Esophagus squamous epithelium (tissue), 5 donors: Measurements from ENCODE around the gene CSTF2. TPM values are rescaled to one million over a fixed set of nuclear protein-coding genes. Genes with fewer than 3 reads are reported as not detected.
"Not testable (repeated sequence)": the region's sequence is repeated elsewhere in the genome, so short reads cannot be mapped to it uniquely, and the experiment has no call there.

Experiments used
- DNase-seq: peaks from one replicate; lab custom pipeline; 2025; lab: John Stamatoyannopoulos, UW
- H3K27ac ChIP-seq, 4 donors: fragments of 200-600 bp; sonication (generic); one replicate each; pipeline ENCODE4 v1.5.1; 2016 to 2019; ENCODE audit warnings: mild to moderate bottlenecking in 1 of 4
- H3K27me3 ChIP-seq, 4 donors: fragments of 200-600 bp; sonication (generic); 1 replicate in 3 of 4; 2 replicates in 1 of 4; pipeline versions ENCODE4 v1.5.1 to v1.6.0; 2017 to 2021; ENCODE audit warnings: antibody characterized with exemption in 1 of 4
- H3K36me3 ChIP-seq, 3 donors: fragments of 200-600 bp; sonication (generic); one replicate each; pipeline ENCODE4 v1.5.1; 2016 to 2019
- H3K4me1 ChIP-seq, 3 donors: fragments of 200-600 bp; sonication (generic); one replicate each; pipeline ENCODE4 v1.5.1; 2017 to 2019
- H3K4me3 ChIP-seq, 4 donors: fragments of 200-600 bp; sonication (generic); 1 replicate in 3 of 4; 2 replicates in 1 of 4; pipeline ENCODE4 v1.5.1; 2016 to 2019; ENCODE audit warnings: mild to moderate bottlenecking in 2 of 4, moderate library complexity in 1 of 4
- H3K9me3 ChIP-seq, 3 donors: fragments of 200-600 bp; sonication (generic); one replicate each; pipeline ENCODE4 v1.5.1; 2016 to 2019
- CTCF ChIP-seq, 6 experiments: fragments of 450-650 bp in 4 of 6; fragments of 200-600 bp in 2 of 6; sonication (generic) in 2 of 6; IDR thresholded peaks; one replicate each; pipeline ENCODE4 v1.5.1; 2016 to 2019; ENCODE audit warnings: antibody characterized with exemption in 6 of 6, mild to moderate bottlenecking in 4 of 6, moderate library complexity in 4 of 6
- POLR2A ChIP-seq, 4 donors: fragments of 450-650 bp; IDR thresholded peaks; one replicate each; pipeline ENCODE4 v1.6.1; 2017; ENCODE audit warnings: antibody characterized with exemption in 4 of 4, mild to moderate bottlenecking in 4 of 4, moderate library complexity in 3 of 4
- WGBS, 2 donors: methylation state at CpG; one replicate each; pipeline ENCODE4 v1.1.5; 2018; 5-methylcytosine and 5-hydroxymethylcytosine counted together
- intact Hi-C: fragments of 100-400 bp; cut with DNase I; formaldehyde crosslinking; loops from one replicate; pipeline ENCODE4 v1.15.0; 2022
- total RNA-seq, 4 donors: library from RNA; depleted of rRNA; stranded (reverse); fragments of >200 nt; gene quantifications; one replicate each; pipeline ENCODE4 v1.1.0, GENCODE V29; 2016
- donor health status: DM: yes; HTN: yes; CAD: no.

The CSTF2 gene
- total RNA-seq, 4 donors from 2014 or later: 19.3 to 34.8 (median 24.9) TPM

DNA sequence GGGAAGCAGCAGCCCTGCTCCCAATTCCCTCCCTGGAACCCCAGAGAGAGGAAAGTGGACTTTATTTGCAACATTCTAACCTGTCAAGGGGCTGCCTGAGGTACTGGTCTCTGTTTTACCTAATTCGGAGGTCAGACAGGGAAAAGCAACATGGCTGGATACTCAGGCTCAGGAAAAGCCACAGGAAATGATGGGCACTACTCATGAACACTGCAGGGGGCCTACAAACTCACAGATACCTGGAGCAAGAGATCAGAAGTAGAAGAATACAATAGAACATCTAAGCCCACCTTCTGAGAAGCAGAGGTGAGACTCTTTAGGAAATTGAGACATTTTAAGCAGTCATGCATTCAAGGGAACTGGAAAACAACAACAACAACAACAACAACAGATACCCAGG is 15.4 kb upstream of the CSTF2 start:
- no CpG with 5 or more reads among the region's 1 CpG for WGBS, 2 donors
- no peaks in the 10 kb centered on the region for H3K36me3 ChIP-seq
- TF ChIP-seq POLR2A (IDR thresholded peaks at IDR 0.05): no peak
- no peak for TF ChIP-seq CTCF (IDR thresholded peaks at IDR 0.05)
- no peak overlapping the region for H3K27ac ChIP-seq
- intact Hi-C loops: no loop called here
- no peak overlapping the region for H3K4me3 ChIP-seq
- H3K9me3 ChIP-seq: no peaks in the 10 kb centered on the region
- DNase-seq: no peak
- no peaks in the 10 kb centered on the region for H3K27me3 ChIP-seq
- H3K4me1 ChIP-seq: no peaks in the 10 kb centered on the region

- H3K27me3 ChIP-seq, H3K4me3 ChIP-seq, H3K9me3 ChIP-seq, H3K36me3 ChIP-seq, intact Hi-C loops, DNase-seq: not testable (repeated sequence)
- H3K4me1 ChIP-seq: peaks cover 0 to 16% (median 0%) of the 10 kb centered on the region in 3 donors
- 66 to 70% methylated on average over 5 to 7 of the region's 7 CpGs for WGBS, 2 donors
- peak overlapping the region in 3 of 4 donors; percentile 3 to 56 (median 42) for H3K27ac ChIP-seq
Observed at GRCh38 chrX:100808265-100808664, 11.9 kb upstream of the CSTF2 start.

GRCh38 chrX:100812216-100813158 is 7.7 kb upstream of the CSTF2 start:
- no peak for DNase-seq
- no peaks in the 10 kb centered on the region for H3K36me3 ChIP-seq
- peaks cover 0 to 16% (median 0%) of the 10 kb centered on the region in 3 donors for H3K4me1 ChIP-seq
- H3K4me3 ChIP-seq: no peak overlapping the region
- WGBS, 2 donors: 20 to 42% methylated on average over 1 to 8 of the region's 12 CpGs
- intact Hi-C loops: no loop called here
- H3K27ac ChIP-seq: peak overlapping the region; percentile 3 to 78 (median 51)
- no peak for TF ChIP-seq POLR2A (IDR thresholded peaks at IDR 0.05)
- no peak for TF ChIP-seq CTCF (IDR thresholded peaks at IDR 0.05)
- H3K9me3 ChIP-seq: no peaks in the 10 kb centered on the region
- peaks cover 0 to 7% (median 0%) of the 10 kb centered on the region in 4 donors for H3K27me3 ChIP-seq

DNA sequence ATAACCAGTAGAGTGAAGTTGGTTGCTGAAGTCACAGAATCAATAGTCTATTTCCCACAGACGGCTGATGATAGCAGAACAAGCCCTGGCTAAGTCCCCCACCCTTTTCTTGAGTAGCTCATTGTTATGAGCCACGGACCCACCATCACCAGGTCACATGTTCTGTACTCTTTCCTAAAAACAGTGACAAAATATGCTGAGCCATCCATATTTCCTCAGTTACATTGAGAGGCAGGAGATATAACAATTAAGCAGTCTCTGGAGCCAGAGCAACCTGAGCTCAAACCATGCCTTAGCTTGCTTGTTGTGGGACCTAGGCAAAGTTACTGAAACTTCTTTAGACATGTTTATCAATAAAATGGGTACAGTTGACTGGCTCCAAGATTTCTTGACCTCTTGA is 2.9 kb upstream of the CSTF2 start:
- DNase-seq: no peak
- Histone ChIP-seq H3K9me3 (no peaks in the 10 kb centered on the region), H3K27me3 (peaks cover 0 to 5% (median 0%) of the 10 kb centered on the region in 4 donors), H3K27ac (no peak overlapping the region), H3K4me1 (peaks cover 0 to 23% (median 0%) of the 10 kb centered on the region in 3 donors), H3K4me3 (no peak overlapping the region), H3K36me3 (peaks cover 0 to 5% (median 0%) of the 10 kb centered on the region in 3 donors)
- 48 to 71% methylated on average over 2 of the region's 2 CpGs for WGBS, 2 donors
- intact Hi-C loops: no loop called here
- TF ChIP-seq POLR2A (IDR thresholded peaks at IDR 0.05) (no peak), CTCF (IDR thresholded peaks at IDR 0.05) (no peak)

- peaks cover 0 to 26% (median 4%) of the 10 kb centered on the region in 3 donors for H3K36me3 ChIP-seq
- peak overlapping the region; percentile 51 to 68 (median 62) for H3K4me3 ChIP-seq
- H3K27me3 ChIP-seq: no peaks in the 10 kb centered on the region
- intact Hi-C loops: no loop called here
- DNase-seq: no peak
- no peaks in the 10 kb centered on the region for H3K9me3 ChIP-seq
- peaks cover 0 to 15% (median 0%) of the 10 kb centered on the region in 3 donors for H3K4me1 ChIP-seq
- H3K27ac ChIP-seq: peak overlapping the region; percentile 53 to 81 (median 59)
- WGBS, 2 donors: 4 to 54% methylated on average over 5 to 15 of the region's 15 CpGs
- no peak for TF ChIP-seq CTCF (IDR thresholded peaks at IDR 0.05)
- no peak for TF ChIP-seq POLR2A (IDR thresholded peaks at IDR 0.05)
Observed at GRCh38 chrX:100819534-100819836, 706 bp upstream of the CSTF2 start.
